SK-N-MC (cell line): ENCODE results near the gene TSPAN3.

Source experiments
- EZH2 ChIP-seq: fragments of 200-600 bp; sonication (generic); IDR thresholded peaks from one replicate; pipeline ENCODE4 v1.6.1; 2017; ENCODE audit warnings: antibody characterized with exemption
- FOXP2 ChIP-seq: optimal IDR thresholded peaks from 2 replicates; pipeline ENCODE3; 2011; ENCODE audit warnings: mild to moderate bottlenecking, moderate library complexity; ENCODE audit not compliant: insufficient read depth; ENCODE audit errors: extremely low read length, control extremely low read depth
- POLR2AphosphoS5 ChIP-seq: IDR thresholded peaks from 2 replicates; pipeline ENCODE4 v1.6.1; 2012; ENCODE audit warnings: mild to moderate bottlenecking, low read depth, low read length, borderline replicate concordance

GRCh38 chr15:77028451-77029165, 42.3 kb downstream of the TSPAN3 start:
- TF ChIP-seq EZH2 (no peak), POLR2AphosphoS5 (no peak), FOXP2 (no peak)
